Type B pancreatic cell (in vitro differentiated cells): ENCODE data around the gene TMED4. TPM values are rescaled to one million over a fixed set of nuclear protein-coding genes. Genes with fewer than 3 reads are reported as not detected.

ENCODE experiments used
- DNase-seq: peaks from one replicate; pipeline ENCODE4 v3.0.0; 2021; ENCODE audit warnings: mixed read lengths; ENCODE audit not compliant: unreplicated experiment; ENCODE audit errors: extremely low spot score
- H3K27ac Mint-ChIP-seq: 2 replicates; pipeline ENCODE4 v1.8.0; 2021; ENCODE audit warnings: mild to moderate bottlenecking, mixed read lengths
- H3K27me3 Mint-ChIP-seq: 2 replicates; pipeline ENCODE4 v1.8.0; 2021; ENCODE audit warnings: mixed read lengths
- H3K36me3 Mint-ChIP-seq: 2 replicates; pipeline ENCODE4 v1.8.0; 2021; ENCODE audit warnings: mixed read lengths
- H3K4me1 Mint-ChIP-seq: one replicate; pipeline ENCODE4 v1.8.0; 2021; ENCODE audit warnings: mixed read lengths; ENCODE audit not compliant: unreplicated experiment
- H3K4me3 Mint-ChIP-seq: 2 replicates; pipeline ENCODE4 v1.8.0; 2021; ENCODE audit warnings: mild to moderate bottlenecking, mixed read lengths
- H3K9me3 Mint-ChIP-seq: 2 replicates; pipeline ENCODE4 v1.8.0; 2021; ENCODE audit warnings: mixed read lengths
- CTCF ChIP-seq: fragments of 200-600 bp; sonication (generic); conservative IDR thresholded peaks from 2 replicates; pipeline ENCODE4 v1.5.0; 2021; ENCODE audit warnings: antibody characterized with exemption, mild to moderate bottlenecking
- total RNA-seq: library from RNA; stranded (reverse); gene quantifications from 2 replicates; pipeline ENCODE4 v1.2.1, GENCODE V29; 2021; ENCODE audit warnings: low replicate concordance

TMED4 gene
- total RNA-seq, 1 donor from 2014 or later = 92.8 TPM

GRCh38 chr7:44590910-44591309 is 8.9 kb upstream of the TMED4 start:
- Mint-ChIP-seq H3K4me3 (no peak overlapping the region), H3K27ac (no peak overlapping the region), H3K9me3 (no peaks in the 10 kb centered on the region), H3K36me3 (no peaks in the 10 kb centered on the region), H3K4me1 (no peaks in the 10 kb centered on the region), H3K27me3 (peaks cover 14% of the 10 kb centered on the region)
- no peak for DNase-seq
- TF ChIP-seq CTCF = no peak

- Mint-ChIP-seq H3K9me3 (no peaks in the 10 kb centered on the region), H3K4me1 (no peaks in the 10 kb centered on the region), H3K36me3 (no peaks in the 10 kb centered on the region), H3K27me3 (peaks cover 9% of the 10 kb centered on the region), H3K27ac (no peak overlapping the region), H3K4me3 (no peak overlapping the region)
- DNase-seq = no peak
- TF ChIP-seq CTCF = peak; percentile 71
Measured at GRCh38 chr7:44587843-44588711, 6.0 kb upstream of the TMED4 start.

- DNase-seq = no peak
- Mint-ChIP-seq H3K9me3 (no peaks in the 10 kb centered on the region), H3K27ac (peak overlapping the region; percentile 98), H3K4me3 (peak overlapping the region; percentile 92), H3K27me3 (peaks cover 9% of the 10 kb centered on the region), H3K4me1 (peaks cover 17% of the 10 kb centered on the region), H3K36me3 (peaks cover 13% of the 10 kb centered on the region)
- no peak for TF ChIP-seq CTCF
Measured at GRCh38 chr7:44583146-44583865, 1.3 kb upstream of the TMED4 start.

- peaks cover 9% of the 10 kb centered on the region for H3K27me3 Mint-ChIP-seq
- peak overlapping the region; percentile 98 for H3K27ac Mint-ChIP-seq
- no peaks in the 10 kb centered on the region for H3K9me3 Mint-ChIP-seq
- peaks cover 14% of the 10 kb centered on the region for H3K36me3 Mint-ChIP-seq
- no peak for TF ChIP-seq CTCF
- peak overlapping the region; percentile 92 for H3K4me3 Mint-ChIP-seq
- H3K4me1 Mint-ChIP-seq = peaks cover 17% of the 10 kb centered on the region
- no peak for DNase-seq
Measured at GRCh38 chr7:44580945-44581878, 819 bp downstream of the TMED4 start.

- Mint-ChIP-seq H3K27me3 (no peaks in the 10 kb centered on the region), H3K9me3 (no peaks in the 10 kb centered on the region), H3K36me3 (peaks cover 32% of the 10 kb centered on the region), H3K4me1 (peaks cover 20% of the 10 kb centered on the region), H3K4me3 (peak overlapping the region; percentile 44), H3K27ac (peak overlapping the region; percentile 77)
- DNase-seq = no peak
- no peak for TF ChIP-seq CTCF
Measured at GRCh38 chr7:44576228-44576627, 5.8 kb downstream of the TMED4 start.
